ENCODE measurements around the gene DR1. TPM values are rescaled to one million over a fixed set of nuclear protein-coding genes. Genes with fewer than 3 reads are reported as not detected.

The DR1 gene
- total RNA-seq, 1 donor from 2014 or later: 101 TPM

DNA sequence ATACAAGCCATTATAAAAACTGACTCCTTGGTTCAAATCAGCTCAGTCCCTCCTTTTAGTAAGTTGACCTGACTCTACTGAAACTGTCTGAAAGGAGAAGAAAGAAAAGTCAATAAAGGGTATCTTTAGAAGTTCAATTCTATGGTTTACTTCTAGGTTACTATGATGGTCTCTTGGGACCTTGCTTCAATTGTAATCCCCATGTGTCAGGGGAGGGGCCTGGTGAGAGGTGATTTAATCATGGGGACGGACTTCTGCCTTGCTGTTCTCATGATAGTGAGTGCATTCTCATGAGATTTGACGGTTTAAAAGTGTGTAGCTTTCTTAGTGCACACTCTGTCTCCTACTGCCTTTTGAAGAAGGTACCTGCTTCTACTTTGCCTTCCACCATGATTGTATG lies 70.5 kb downstream of the DR1 start:
- Mint-ChIP-seq H3K4me3 (no peak overlapping the region), H3K9me3 (no peaks in the 10 kb centered on the region), H3K4me1 (ENCODE audit: low read depth) (no peaks in the 10 kb centered on the region), H3K27me3 (ENCODE audit: insufficient read depth) (peaks cover 26% of the 10 kb centered on the region), H3K27ac (no peak overlapping the region), H3K36me3 (ENCODE audit: low read depth) (no peaks in the 10 kb centered on the region)
- no peak for DNase-seq (ENCODE audit: low spot score)
- intact Hi-C loops (cut with micrococcal nuclease): no loop called here

Other genes with a start within 250 kb of the DR1 start
- gene TMED5, start 165.5 kb upstream of the DR1 start, total RNA-seq: 46.7 and 48.7 TPM in 2 replicates
- 11.6 and 17.1 TPM in 2 replicates for gene CCDC18, start 165.2 kb upstream of the DR1 start, total RNA-seq
- 0.16 and 0.29 TPM in 2 replicates for gene FNBP1L, start 102.2 kb downstream of the DR1 start, total RNA-seq

Data from activated T-helper 1 cell treated with anti-CD3 and anti-CD28 coated beads, Interleukin-12 subunit alpha, Interleukin-12 subunit beta, Interleukin-2, Interleukin-4 antibody, amounts not matched to agents 30 ng/mL and 10 ng/mL and 1 ng/mL, durations not matched to agents 14 hours and 24 hours and 36 hours (primary cell).